Esophagus squamous epithelium (tissue), 4 donors: ENCODE data around the gene RREB1.

Source experiments
- POLR2A ChIP-seq, 4 donors: fragments of 450-650 bp; IDR thresholded peaks; one replicate each; pipeline ENCODE4 v1.6.1; 2017; ENCODE audit warnings: antibody characterized with exemption in 4 of 4, mild to moderate bottlenecking in 4 of 4, moderate library complexity in 3 of 4
- TF ChIP-seq, protein P1 (sequence below), 6 experiments: fragments of 450-650 bp in 4 of 6; fragments of 200-600 bp in 2 of 6; sonication (generic) in 2 of 6; IDR thresholded peaks; one replicate each; pipeline ENCODE4 v1.5.1; 2016 to 2019; ENCODE audit warnings: antibody characterized with exemption in 6 of 6, mild to moderate bottlenecking in 4 of 6, moderate library complexity in 4 of 6

DNA sequence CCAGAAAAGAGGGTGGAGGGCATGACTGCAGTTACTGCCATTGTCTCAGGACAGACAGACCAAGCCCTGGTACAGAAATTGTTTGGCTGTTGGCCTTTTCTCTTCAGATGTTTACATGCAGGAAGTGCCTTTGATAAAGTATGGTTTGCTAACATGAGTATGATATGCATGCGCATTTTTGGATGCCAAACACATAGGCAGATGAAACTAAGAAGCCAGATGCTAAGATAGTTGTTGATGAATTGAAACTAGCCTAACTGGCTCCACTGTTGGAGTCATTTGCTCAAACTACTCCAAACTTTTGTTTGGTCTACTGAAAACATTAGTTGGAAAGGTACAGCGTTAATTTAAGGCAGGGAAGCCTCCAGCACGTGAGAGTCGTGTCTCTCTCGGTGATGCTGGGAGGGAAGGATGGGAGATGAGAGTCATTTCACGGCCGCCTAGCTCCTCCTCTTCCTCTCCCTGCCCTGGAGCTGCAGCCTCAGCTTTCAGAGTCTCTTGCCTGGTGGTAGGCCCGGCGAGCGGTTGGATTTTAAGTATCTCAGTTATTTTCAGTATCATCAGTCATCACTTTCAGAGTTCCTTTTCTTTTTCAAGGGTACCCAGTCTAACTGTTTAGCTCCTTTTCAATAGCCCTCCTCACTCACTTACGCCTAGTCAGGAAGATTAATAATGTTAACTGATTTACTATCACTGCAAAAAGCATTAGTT, 29.7 kb downstream of the RREB1 start:
- peak in 1 of 4 donors; percentile 20 for TF ChIP-seq POLR2A (IDR thresholded peaks at IDR 0.05)
- TF ChIP-seq, protein P1, sequence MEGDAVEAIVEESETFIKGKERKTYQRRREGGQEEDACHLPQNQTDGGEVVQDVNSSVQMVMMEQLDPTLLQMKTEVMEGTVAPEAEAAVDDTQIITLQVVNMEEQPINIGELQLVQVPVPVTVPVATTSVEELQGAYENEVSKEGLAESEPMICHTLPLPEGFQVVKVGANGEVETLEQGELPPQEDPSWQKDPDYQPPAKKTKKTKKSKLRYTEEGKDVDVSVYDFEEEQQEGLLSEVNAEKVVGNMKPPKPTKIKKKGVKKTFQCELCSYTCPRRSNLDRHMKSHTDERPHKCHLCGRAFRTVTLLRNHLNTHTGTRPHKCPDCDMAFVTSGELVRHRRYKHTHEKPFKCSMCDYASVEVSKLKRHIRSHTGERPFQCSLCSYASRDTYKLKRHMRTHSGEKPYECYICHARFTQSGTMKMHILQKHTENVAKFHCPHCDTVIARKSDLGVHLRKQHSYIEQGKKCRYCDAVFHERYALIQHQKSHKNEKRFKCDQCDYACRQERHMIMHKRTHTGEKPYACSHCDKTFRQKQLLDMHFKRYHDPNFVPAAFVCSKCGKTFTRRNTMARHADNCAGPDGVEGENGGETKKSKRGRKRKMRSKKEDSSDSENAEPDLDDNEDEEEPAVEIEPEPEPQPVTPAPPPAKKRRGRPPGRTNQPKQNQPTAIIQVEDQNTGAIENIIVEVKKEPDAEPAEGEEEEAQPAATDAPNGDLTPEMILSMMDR (IDR thresholded peaks at IDR 0.05), result no peak
